GM12878 (cell line): ENCODE data around the gene NHS.

Experiments used
- EZH2 ChIP-seq: IDR thresholded peaks from 2 replicates; pipeline ENCODE4 v1.6.1; 2012; ENCODE audit warnings: low read depth, mild to moderate bottlenecking, control low read depth, inconsistent platforms, low read length, borderline replicate concordance; ENCODE audit not compliant: control insufficient read depth
- POLR2A ChIP-seq: IDR thresholded peaks from 2 replicates; pipeline ENCODE4 v1.6.1; 2011; ENCODE audit warnings: low read depth, mild to moderate bottlenecking, low read length
- RAD21 ChIP-seq: IDR thresholded peaks from 2 replicates; pipeline ENCODE4 v1.6.1; 2011; ENCODE audit warnings: mild to moderate bottlenecking, low read depth, low read length, moderate library complexity; ENCODE audit not compliant: insufficient read depth
- TAF1 ChIP-seq: IDR thresholded peaks from 2 replicates; pipeline ENCODE4 v1.6.1; 2011; ENCODE audit warnings: mild to moderate bottlenecking, low read depth, low read length, borderline replicate concordance
- TF ChIP-seq, protein P1 (sequence below), 3 experiments: IDR thresholded peaks in 2 of 3; conservative IDR thresholded peaks in 1 of 3; 2 replicates each; pipeline ENCODE4 v1.5.1; 2011; ENCODE audit warnings: low read depth in 3 of 3, low read length in 3 of 3, mild to moderate bottlenecking in 3 of 3, control low read depth in 2 of 3, moderate library complexity in 2 of 3, inconsistent platforms in 1 of 3, mixed read lengths in 1 of 3; ENCODE audit not compliant: control insufficient read depth in 2 of 3, insufficient read depth in 1 of 3; ENCODE audit errors: extremely low read depth in 1 of 3
- TF ChIP-seq, protein P2 (sequence below): IDR thresholded peaks from 2 replicates; pipeline ENCODE4 v1.6.1; 2012; ENCODE audit warnings: mild to moderate bottlenecking, low read depth, low read length

DNA sequence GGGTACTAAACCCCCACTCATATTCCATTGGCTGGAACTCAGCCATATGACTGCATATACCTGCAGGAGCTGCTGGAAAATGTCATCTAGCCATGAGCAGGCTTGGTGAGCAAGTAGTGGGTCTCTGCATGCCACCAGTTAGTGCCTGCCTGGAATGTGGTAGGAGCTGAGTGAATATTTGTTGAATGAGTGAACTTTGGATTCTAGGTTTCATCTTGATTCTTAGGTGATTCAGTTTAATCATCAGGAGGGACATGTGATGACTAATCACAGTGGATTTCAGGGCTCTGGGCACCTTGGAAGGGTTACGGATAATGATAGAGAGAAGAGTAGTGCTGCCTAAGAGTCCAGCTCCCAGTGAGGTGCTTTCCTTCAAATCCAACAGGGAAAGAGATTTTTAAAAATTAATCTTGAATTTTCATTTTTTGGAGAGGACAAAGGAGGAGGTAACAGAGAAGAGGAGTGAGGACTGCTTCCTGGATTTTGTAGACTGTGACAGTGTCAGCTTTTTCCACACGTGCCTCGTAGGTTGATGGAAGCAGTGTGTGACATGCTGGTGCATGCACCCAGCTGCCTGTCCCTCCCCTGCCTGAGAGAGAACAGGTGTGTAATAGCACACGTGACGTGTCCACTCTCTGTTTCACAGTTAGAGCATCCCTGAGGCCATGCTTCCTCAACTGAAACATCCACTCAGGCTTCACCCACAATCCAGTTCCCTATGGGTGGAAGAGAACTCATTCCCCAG is 30.4 kb downstream of the NHS start:
- TF ChIP-seq, protein P1, sequence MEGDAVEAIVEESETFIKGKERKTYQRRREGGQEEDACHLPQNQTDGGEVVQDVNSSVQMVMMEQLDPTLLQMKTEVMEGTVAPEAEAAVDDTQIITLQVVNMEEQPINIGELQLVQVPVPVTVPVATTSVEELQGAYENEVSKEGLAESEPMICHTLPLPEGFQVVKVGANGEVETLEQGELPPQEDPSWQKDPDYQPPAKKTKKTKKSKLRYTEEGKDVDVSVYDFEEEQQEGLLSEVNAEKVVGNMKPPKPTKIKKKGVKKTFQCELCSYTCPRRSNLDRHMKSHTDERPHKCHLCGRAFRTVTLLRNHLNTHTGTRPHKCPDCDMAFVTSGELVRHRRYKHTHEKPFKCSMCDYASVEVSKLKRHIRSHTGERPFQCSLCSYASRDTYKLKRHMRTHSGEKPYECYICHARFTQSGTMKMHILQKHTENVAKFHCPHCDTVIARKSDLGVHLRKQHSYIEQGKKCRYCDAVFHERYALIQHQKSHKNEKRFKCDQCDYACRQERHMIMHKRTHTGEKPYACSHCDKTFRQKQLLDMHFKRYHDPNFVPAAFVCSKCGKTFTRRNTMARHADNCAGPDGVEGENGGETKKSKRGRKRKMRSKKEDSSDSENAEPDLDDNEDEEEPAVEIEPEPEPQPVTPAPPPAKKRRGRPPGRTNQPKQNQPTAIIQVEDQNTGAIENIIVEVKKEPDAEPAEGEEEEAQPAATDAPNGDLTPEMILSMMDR (IDR thresholded peaks at IDR 0.05 in 2 of 3, conservative IDR thresholded peaks at IDR 0.05 in 1 of 3; ENCODE audit: control insufficient read depth in 2 of 3, extremely low read depth in 1 of 3, insufficient read depth in 1 of 3, low read depth in 3 of 3, low read length in 3 of 3) = no peak
- TF ChIP-seq POLR2A (no peak), RAD21 (no peak), EZH2 (no peak), TAF1 (no peak)
- TF ChIP-seq, protein P2, sequence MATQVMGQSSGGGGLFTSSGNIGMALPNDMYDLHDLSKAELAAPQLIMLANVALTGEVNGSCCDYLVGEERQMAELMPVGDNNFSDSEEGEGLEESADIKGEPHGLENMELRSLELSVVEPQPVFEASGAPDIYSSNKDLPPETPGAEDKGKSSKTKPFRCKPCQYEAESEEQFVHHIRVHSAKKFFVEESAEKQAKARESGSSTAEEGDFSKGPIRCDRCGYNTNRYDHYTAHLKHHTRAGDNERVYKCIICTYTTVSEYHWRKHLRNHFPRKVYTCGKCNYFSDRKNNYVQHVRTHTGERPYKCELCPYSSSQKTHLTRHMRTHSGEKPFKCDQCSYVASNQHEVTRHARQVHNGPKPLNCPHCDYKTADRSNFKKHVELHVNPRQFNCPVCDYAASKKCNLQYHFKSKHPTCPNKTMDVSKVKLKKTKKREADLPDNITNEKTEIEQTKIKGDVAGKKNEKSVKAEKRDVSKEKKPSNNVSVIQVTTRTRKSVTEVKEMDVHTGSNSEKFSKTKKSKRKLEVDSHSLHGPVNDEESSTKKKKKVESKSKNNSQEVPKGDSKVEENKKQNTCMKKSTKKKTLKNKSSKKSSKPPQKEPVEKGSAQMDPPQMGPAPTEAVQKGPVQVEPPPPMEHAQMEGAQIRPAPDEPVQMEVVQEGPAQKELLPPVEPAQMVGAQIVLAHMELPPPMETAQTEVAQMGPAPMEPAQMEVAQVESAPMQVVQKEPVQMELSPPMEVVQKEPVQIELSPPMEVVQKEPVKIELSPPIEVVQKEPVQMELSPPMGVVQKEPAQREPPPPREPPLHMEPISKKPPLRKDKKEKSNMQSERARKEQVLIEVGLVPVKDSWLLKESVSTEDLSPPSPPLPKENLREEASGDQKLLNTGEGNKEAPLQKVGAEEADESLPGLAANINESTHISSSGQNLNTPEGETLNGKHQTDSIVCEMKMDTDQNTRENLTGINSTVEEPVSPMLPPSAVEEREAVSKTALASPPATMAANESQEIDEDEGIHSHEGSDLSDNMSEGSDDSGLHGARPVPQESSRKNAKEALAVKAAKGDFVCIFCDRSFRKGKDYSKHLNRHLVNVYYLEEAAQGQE = no peak
